HEK293 (cell line): ENCODE data around the gene GPX8.

ENCODE experiments used
- CTCF ChIA-PET: fragments of 350-600 bp; formaldehyde crosslinking; extraction: SDS; loops from one replicate; lab custom pipeline; 2021; ENCODE audit warnings: antibody characterized with exemption; lab: Yijun Ruan, JAX
- POLR2A ChIA-PET: fragments of 300-600 bp; formaldehyde crosslinking; extraction: SDS; loops from one replicate; lab custom pipeline; 2020; ENCODE audit warnings: antibody characterized with exemption, inconsistent platforms; lab: Yijun Ruan, JAX
- H3K27ac ChIP-seq: fragments of 200-500 bp; sonication (Bioruptor generic); 2 replicates; pipeline ENCODE4 v1.5.1; 2014; ENCODE audit warnings: low read depth, low read length, control low read depth, inconsistent platforms; ENCODE audit errors: extremely low read depth
- H3K36me3 ChIP-seq, 2 experiments: fragments of 200-500 bp in 1 of 2; sonication (Bioruptor generic) in 1 of 2; 1 replicate in 1 of 2; 2 replicates in 1 of 2; pipeline ENCODE4 v1.5.1; 2014 to 2017; ENCODE audit warnings: inconsistent platforms in 2 of 2, low read length in 2 of 2; ENCODE audit not compliant: control insufficient read depth in 2 of 2, insufficient read depth in 1 of 2
- H3K4me1 ChIP-seq: fragments of 200-500 bp; sonication (Bioruptor generic); 2 replicates; pipeline ENCODE4 v1.5.1; 2014; ENCODE audit warnings: mild to moderate bottlenecking, low read length, inconsistent platforms; ENCODE audit not compliant: control insufficient read depth, insufficient read depth
- H3K4me3 ChIP-seq: 2 replicates; pipeline ENCODE4 v1.5.1; 2011; ENCODE audit warnings: low read depth, mild to moderate bottlenecking, control low read depth, low read length, moderate library complexity
- H3K9me3 ChIP-seq: fragments of 200-500 bp; sonication (Bioruptor generic); 2 replicates; pipeline ENCODE4 v1.5.1; 2014; ENCODE audit warnings: low read depth, low read length, inconsistent platforms; ENCODE audit not compliant: control insufficient read depth, insufficient read depth
- BCL11B ChIP-seq: fragments of 450-650 bp; formaldehyde crosslinking; IDR thresholded peaks from 2 replicates; pipeline ENCODE4 v1.5.1; 2016; ENCODE audit warnings: low read depth, missing biosample characterization, missing genetic modification characterization
- FEZF1 ChIP-seq: fragments of 450-650 bp; formaldehyde crosslinking; IDR thresholded peaks from 2 replicates; pipeline ENCODE4 v1.5.1; 2016; ENCODE audit warnings: missing biosample characterization, missing genetic modification characterization
- KLF16 ChIP-seq: fragments of 450-650 bp; formaldehyde crosslinking; IDR thresholded peaks from 2 replicates; pipeline ENCODE4 v1.5.1; 2017; ENCODE audit warnings: missing biosample characterization, missing genetic modification characterization
- SP2 ChIP-seq: fragments of 450-650 bp; formaldehyde crosslinking; IDR thresholded peaks from 2 replicates; pipeline ENCODE4 v1.5.1; 2016; ENCODE audit warnings: missing biosample characterization, missing genetic modification characterization
- ZBTB8A ChIP-seq: fragments of 450-650 bp; formaldehyde crosslinking; IDR thresholded peaks from 2 replicates; pipeline ENCODE4 v1.5.1; 2016; ENCODE audit warnings: missing biosample characterization, missing genetic modification characterization
- ZFHX2 ChIP-seq: fragments of 450-650 bp; formaldehyde crosslinking; conservative IDR thresholded peaks from 2 replicates; pipeline ENCODE4 v1.5.1; 2016; ENCODE audit warnings: missing biosample characterization, missing genetic modification characterization
- ZIC2 ChIP-seq: fragments of 450-650 bp; formaldehyde crosslinking; IDR thresholded peaks from 2 replicates; pipeline ENCODE4 v1.5.1; 2016; ENCODE audit warnings: missing biosample characterization, missing genetic modification characterization
- ZNF114 ChIP-seq: fragments of 450-650 bp; formaldehyde crosslinking; IDR thresholded peaks from 2 replicates; pipeline ENCODE4 v1.5.0; 2017; ENCODE audit warnings: missing biosample characterization, missing genetic modification characterization
- ZNF202 ChIP-seq: fragments of 450-650 bp; formaldehyde crosslinking; IDR thresholded peaks from 2 replicates; pipeline ENCODE4 v1.5.1; 2016; ENCODE audit warnings: missing biosample characterization, missing genetic modification characterization, borderline replicate concordance
- ZNF239 ChIP-seq: fragments of 450-650 bp; formaldehyde crosslinking; IDR thresholded peaks from 2 replicates; pipeline ENCODE4 v1.5.1; 2016; ENCODE audit warnings: missing biosample characterization, missing genetic modification characterization
- ZNF24 ChIP-seq: fragments of 450-650 bp; formaldehyde crosslinking; IDR thresholded peaks from 2 replicates; pipeline ENCODE4 v1.5.1; 2016; ENCODE audit warnings: missing biosample characterization, missing genetic modification characterization
- ZNF341 ChIP-seq: fragments of 450-650 bp; formaldehyde crosslinking; IDR thresholded peaks from 2 replicates; pipeline ENCODE4; 2016; ENCODE audit warnings: low read depth, missing biosample characterization, missing genetic modification characterization
- ZNF596 ChIP-seq: fragments of 450-650 bp; IDR thresholded peaks from 2 replicates; pipeline ENCODE4 v1.5.0; 2018; ENCODE audit warnings: missing biosample characterization, mild to moderate bottlenecking, missing genetic modification characterization, moderate library complexity
- ZNF629 ChIP-seq: fragments of 450-650 bp; formaldehyde crosslinking; IDR thresholded peaks from 2 replicates; pipeline ENCODE4 v1.5.1; 2017; ENCODE audit warnings: missing biosample characterization, missing genetic modification characterization
- ZNF791 ChIP-seq: fragments of 450-650 bp; formaldehyde crosslinking; IDR thresholded peaks from 2 replicates; pipeline ENCODE4 v1.5.1; 2016; ENCODE audit warnings: missing biosample characterization, missing genetic modification characterization
- ZNF843 ChIP-seq: fragments of 450-650 bp; formaldehyde crosslinking; IDR thresholded peaks from 2 replicates; pipeline ENCODE4 v1.5.1; 2016; ENCODE audit warnings: missing biosample characterization, missing genetic modification characterization
- TF ChIP-seq, protein P1 (sequence below): fragments of 450-650 bp; formaldehyde crosslinking; IDR thresholded peaks from 2 replicates; pipeline ENCODE4 v1.5.1; 2016; ENCODE audit warnings: missing biosample characterization, missing genetic modification characterization, low read depth
- TF ChIP-seq, protein P2 (sequence below): fragments of 450-650 bp; formaldehyde crosslinking; IDR thresholded peaks from 2 replicates; pipeline ENCODE4 v1.5.1; 2016; ENCODE audit warnings: missing biosample characterization, missing genetic modification characterization, low read depth
- TF ChIP-seq, protein P3 (sequence below): fragments of 450-650 bp; formaldehyde crosslinking; IDR thresholded peaks from 2 replicates; pipeline ENCODE4 v1.5.1; 2016; ENCODE audit warnings: missing biosample characterization, missing genetic modification characterization
- TF ChIP-seq, protein P4 (sequence below): fragments of 450-650 bp; formaldehyde crosslinking; IDR thresholded peaks from 2 replicates; pipeline ENCODE4 v1.5.1; 2016; ENCODE audit warnings: missing biosample characterization, missing genetic modification characterization
- TF ChIP-seq, protein P5 (sequence below): fragments of 450-650 bp; IDR thresholded peaks from 2 replicates; pipeline ENCODE4 v1.5.1; 2018; ENCODE audit warnings: missing biosample characterization, missing genetic modification characterization
- TF ChIP-seq, protein P6 (sequence below): fragments of 450-650 bp; IDR thresholded peaks from 2 replicates; pipeline ENCODE4 v1.5.1; 2018; ENCODE audit warnings: missing biosample characterization, mild to moderate bottlenecking, missing genetic modification characterization

Gene GPX8

DNA sequence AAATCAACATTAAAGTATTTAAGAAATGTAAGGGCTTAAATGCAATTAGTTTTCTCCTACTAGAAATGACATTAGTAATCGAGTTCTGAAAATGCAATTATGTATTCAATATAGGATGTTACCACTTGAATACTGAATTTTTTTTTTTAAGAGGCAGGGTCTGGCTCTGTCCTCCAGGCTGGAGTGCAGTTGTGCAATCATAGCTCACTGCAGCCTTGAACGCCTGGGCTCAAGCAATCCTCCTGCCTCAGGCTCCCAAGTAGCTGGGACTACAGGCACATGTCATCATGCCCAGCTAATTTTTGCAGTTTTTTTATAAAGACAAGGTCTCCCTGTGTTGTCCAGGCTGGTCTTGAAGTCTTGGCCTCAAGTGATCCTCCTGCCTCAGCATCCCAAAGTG is 11.5 kb downstream of the GPX8 start:
- H3K27ac ChIP-seq: no peak overlapping the region
- H3K4me1 ChIP-seq: no peaks in the 10 kb centered on the region; the same call in 1 of the 2 replicates
- no peak overlapping the region for H3K4me3 ChIP-seq
- ChIA-PET CTCF (interaction anchor here (0.6 to 3.0 kb wide), 12 partner anchors 9 to 1884 kb away, joined by 3 to 10 read pairs (median 4); partner anchors contain the start of genes DHX29 and MTREX), POLR2A (no interaction called here)
- H3K36me3 ChIP-seq: no peaks in the 10 kb centered on the region
- no peaks in the 10 kb centered on the region for H3K9me3 ChIP-seq
- TF ChIP-seq, protein P1, sequence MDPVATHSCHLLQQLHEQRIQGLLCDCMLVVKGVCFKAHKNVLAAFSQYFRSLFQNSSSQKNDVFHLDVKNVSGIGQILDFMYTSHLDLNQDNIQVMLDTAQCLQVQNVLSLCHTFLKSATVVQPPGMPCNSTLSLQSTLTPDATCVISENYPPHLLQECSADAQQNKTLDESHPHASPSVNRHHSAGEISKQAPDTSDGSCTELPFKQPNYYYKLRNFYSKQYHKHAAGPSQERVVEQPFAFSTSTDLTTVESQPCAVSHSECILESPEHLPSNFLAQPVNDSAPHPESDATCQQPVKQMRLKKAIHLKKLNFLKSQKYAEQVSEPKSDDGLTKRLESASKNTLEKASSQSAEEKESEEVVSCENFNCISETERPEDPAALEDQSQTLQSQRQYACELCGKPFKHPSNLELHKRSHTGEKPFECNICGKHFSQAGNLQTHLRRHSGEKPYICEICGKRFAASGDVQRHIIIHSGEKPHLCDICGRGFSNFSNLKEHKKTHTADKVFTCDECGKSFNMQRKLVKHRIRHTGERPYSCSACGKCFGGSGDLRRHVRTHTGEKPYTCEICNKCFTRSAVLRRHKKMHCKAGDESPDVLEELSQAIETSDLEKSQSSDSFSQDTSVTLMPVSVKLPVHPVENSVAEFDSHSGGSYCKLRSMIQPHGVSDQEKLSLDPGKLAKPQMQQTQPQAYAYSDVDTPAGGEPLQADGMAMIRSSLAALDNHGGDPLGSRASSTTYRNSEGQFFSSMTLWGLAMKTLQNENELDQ (tag by site-specific recombination): no peak
- TF ChIP-seq ZNF791 (tag by site-specific recombination) (no peak), ZFHX2 (tag by site-specific recombination) (no peak), ZNF843 (no peak), BCL11B (tag by site-specific recombination) (no peak), ZNF202 (tag by site-specific recombination) (no peak), KLF16 (tag by site-specific recombination) (no peak), ZNF239 (tag by site-specific recombination) (no peak), ZNF629 (no peak), ZNF114 (tag by site-specific recombination) (no peak), ZNF341 (tag by site-specific recombination) (no peak)
- TF ChIP-seq, protein P2, sequence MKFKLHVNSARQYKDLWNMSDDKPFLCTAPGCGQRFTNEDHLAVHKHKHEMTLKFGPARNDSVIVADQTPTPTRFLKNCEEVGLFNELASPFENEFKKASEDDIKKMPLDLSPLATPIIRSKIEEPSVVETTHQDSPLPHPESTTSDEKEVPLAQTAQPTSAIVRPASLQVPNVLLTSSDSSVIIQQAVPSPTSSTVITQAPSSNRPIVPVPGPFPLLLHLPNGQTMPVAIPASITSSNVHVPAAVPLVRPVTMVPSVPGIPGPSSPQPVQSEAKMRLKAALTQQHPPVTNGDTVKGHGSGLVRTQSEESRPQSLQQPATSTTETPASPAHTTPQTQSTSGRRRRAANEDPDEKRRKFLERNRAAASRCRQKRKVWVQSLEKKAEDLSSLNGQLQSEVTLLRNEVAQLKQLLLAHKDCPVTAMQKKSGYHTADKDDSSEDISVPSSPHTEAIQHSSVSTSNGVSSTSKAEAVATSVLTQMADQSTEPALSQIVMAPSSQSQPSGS: no peak
- TF ChIP-seq, protein P3, sequence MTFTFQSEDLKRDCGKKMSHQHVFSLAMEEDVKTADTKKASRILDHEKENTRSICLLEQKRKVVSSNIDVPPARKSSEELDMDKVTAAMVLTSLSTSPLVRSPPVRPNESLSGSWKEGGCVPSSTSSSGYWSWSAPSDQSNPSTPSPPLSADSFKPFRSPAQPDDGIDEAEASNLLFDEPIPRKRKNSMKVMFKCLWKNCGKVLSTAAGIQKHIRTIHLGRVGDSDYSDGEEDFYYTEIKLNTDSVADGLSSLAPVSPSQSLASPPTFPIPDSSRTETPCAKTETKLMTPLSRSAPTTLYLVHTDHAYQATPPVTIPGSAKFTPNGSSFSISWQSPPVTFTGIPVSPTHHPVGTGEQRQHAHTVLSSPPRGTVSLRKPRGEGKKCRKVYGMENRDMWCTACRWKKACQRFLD (tag by site-specific recombination): no peak
- TF ChIP-seq, protein P4, sequence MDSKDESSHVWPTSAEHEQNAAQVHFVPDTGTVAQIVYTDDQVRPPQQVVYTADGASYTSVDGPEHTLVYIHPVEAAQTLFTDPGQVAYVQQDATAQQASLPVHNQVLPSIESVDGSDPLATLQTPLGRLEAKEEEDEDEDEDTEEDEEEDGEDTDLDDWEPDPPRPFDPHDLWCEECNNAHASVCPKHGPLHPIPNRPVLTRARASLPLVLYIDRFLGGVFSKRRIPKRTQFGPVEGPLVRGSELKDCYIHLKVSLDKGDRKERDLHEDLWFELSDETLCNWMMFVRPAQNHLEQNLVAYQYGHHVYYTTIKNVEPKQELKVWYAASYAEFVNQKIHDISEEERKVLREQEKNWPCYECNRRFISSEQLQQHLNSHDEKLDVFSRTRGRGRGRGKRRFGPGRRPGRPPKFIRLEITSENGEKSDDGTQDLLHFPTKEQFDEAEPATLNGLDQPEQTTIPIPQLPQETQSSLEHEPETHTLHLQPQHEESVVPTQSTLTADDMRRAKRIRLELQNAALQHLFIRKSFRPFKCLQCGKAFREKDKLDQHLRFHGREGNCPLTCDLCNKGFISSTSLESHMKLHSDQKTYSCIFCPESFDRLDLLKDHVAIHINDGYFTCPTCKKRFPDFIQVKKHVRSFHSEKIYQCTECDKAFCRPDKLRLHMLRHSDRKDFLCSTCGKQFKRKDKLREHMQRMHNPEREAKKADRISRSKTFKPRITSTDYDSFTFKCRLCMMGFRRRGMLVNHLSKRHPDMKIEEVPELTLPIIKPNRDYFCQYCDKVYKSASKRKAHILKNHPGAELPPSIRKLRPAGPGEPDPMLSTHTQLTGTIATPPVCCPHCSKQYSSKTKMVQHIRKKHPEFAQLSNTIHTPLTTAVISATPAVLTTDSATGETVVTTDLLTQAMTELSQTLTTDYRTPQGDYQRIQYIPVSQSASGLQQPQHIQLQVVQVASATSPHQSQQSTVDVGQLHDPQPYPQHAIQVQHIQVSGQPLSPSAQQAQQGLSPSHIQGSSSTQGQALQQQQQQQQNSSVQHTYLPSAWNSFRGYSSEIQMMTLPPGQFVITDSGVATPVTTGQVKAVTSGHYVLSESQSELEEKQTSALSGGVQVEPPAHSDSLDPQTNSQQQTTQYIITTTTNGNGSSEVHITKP (tag by site-specific recombination): no peak

DNA sequence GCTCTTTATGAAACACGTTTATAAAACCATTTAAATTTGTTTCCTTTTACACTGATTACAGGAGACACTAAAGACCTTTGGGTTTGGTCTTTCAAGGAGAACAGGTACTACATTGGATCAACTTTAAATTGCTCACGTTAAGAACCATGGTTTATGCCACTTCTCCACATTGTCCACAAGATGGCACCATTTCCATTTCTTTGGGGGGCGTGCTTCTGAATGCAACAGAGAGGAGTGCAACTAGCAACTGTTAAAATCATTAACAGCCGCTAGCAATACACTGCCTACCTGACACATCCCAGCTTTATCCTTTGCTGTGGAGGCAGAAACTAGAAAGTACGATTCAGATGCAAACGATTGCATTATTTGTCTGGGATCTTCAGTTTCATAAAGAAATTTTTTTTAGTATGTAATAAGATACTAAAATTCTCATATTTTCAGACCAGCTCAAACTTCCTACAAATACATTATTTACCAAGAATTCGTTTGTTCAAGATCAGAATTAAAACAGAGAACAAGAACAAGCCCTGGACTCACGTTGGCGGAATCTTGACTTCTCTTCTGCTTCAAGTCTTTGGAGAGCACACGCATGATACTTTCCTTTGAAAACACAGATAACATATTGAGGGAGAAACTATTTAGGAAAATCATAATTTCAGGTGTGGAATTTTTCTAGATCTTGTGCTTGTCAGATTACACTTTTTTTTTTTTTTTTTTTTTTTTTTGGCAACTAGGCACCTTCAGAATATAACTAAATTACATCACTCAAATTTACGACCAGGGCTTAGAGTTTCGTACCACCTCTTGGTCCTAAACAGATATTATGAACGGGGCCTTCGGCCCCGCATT is 12.3 kb downstream of the GPX8 start:
- Histone ChIP-seq H3K9me3 (no peaks in the 10 kb centered on the region), H3K4me3 (peak overlapping the region; percentile 49), H3K4me1 (no peaks in the 10 kb centered on the region; the same call in 1 of the 2 replicates), H3K27ac (no peak overlapping the region), H3K36me3 (no peaks in the 10 kb centered on the region)
- POLR2A ChIA-PET: interaction anchor here (0.7 kb wide), 1 partner anchor 10 kb away, joined by 5 read pairs; no protein-coding TSS in a partner anchor
- CTCF ChIA-PET: interaction anchor here (0.6 to 3.0 kb wide), 13 partner anchors 10 to 620 kb away, joined by 3 to 10 read pairs (median 4); partner anchors contain the start of genes DHX29, GPX8 and MTREX
- no peak for TF ChIP-seq ZIC2 (tag by site-specific recombination)
- 0 out of 2 replicates have a peak, but pooled peaks have one; percentile 3 for TF ChIP-seq ZBTB8A
- no peak for TF ChIP-seq ZNF596 (tag by site-specific recombination)
- TF ChIP-seq ZFHX2 (tag by site-specific recombination): no peak
- no peak for TF ChIP-seq SP2
- TF ChIP-seq, protein P5, sequence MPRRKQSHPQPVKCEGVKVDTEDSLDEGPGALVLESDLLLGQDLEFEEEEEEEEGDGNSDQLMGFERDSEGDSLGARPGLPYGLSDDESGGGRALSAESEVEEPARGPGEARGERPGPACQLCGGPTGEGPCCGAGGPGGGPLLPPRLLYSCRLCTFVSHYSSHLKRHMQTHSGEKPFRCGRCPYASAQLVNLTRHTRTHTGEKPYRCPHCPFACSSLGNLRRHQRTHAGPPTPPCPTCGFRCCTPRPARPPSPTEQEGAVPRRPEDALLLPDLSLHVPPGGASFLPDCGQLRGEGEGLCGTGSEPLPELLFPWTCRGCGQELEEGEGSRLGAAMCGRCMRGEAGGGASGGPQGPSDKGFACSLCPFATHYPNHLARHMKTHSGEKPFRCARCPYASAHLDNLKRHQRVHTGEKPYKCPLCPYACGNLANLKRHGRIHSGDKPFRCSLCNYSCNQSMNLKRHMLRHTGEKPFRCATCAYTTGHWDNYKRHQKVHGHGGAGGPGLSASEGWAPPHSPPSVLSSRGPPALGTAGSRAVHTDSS (tag by site-specific recombination): no peak
- TF ChIP-seq, protein P6, sequence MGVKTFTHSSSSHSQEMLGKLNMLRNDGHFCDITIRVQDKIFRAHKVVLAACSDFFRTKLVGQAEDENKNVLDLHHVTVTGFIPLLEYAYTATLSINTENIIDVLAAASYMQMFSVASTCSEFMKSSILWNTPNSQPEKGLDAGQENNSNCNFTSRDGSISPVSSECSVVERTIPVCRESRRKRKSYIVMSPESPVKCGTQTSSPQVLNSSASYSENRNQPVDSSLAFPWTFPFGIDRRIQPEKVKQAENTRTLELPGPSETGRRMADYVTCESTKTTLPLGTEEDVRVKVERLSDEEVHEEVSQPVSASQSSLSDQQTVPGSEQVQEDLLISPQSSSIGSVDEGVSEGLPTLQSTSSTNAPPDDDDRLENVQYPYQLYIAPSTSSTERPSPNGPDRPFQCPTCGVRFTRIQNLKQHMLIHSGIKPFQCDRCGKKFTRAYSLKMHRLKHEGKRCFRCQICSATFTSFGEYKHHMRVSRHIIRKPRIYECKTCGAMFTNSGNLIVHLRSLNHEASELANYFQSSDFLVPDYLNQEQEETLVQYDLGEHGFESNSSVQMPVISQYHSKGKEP (tag by site-specific recombination): peak; percentile 99
- no peak for TF ChIP-seq FEZF1 (tag by site-specific recombination)
- TF ChIP-seq ZNF24 (tag by site-specific recombination): 0 out of 2 replicates have a peak, but pooled peaks have one; percentile 32
